Mesothelial cell of epicardium (in vitro differentiated cells): ENCODE results near the gene KLHL30. TPM values are rescaled to one million over a fixed set of nuclear protein-coding genes. Genes with fewer than 3 reads are reported as not detected.
"Not testable (repeated sequence)": the region's sequence is repeated elsewhere in the genome, so short reads cannot be mapped to it uniquely, and the experiment has no call there.

Experiments used
- DNase-seq, 2 experiments: peaks; one replicate each; pipeline ENCODE4 v3.0.0; 2021; ENCODE audit warnings: low spot score in 2 of 2; ENCODE audit not compliant: unreplicated experiment in 2 of 2
- H3K27ac Mint-ChIP-seq: 2 replicates; pipeline ENCODE4 v1.8.0; 2021; ENCODE audit warnings: mixed read lengths
- H3K27me3 Mint-ChIP-seq: 2 replicates; pipeline ENCODE4 v1.8.0; 2021; ENCODE audit warnings: low read depth, mixed read lengths
- H3K36me3 Mint-ChIP-seq: 2 replicates; pipeline ENCODE4 v1.8.0; 2021; ENCODE audit warnings: mixed read lengths
- H3K4me1 Mint-ChIP-seq: 2 replicates; pipeline ENCODE4 v1.8.0; 2021; ENCODE audit warnings: mixed read lengths
- H3K4me3 Mint-ChIP-seq: 2 replicates; pipeline ENCODE4 v1.8.0; 2021; ENCODE audit warnings: mild to moderate bottlenecking, moderate library complexity, mixed read lengths
- H3K9me3 Mint-ChIP-seq: 2 replicates; pipeline ENCODE4 v1.8.0; 2021; ENCODE audit warnings: mixed read lengths
- CTCF ChIP-seq: fragments of 200-600 bp; sonication (generic); IDR thresholded peaks from one replicate; pipeline ENCODE4 v1.5.0; 2021; ENCODE audit warnings: antibody characterized with exemption; ENCODE audit not compliant: unreplicated experiment
- total RNA-seq: library from RNA; stranded (reverse); gene quantifications from 3 replicates; pipeline ENCODE4 v1.2.1, GENCODE V29; 2021

Gene KLHL30
- total RNA-seq, 1 donor from 2014 or later: 0.16 TPM

GRCh38 chr2:238168196-238169047, 30.0 kb downstream of the KLHL30 start:
- H3K27ac Mint-ChIP-seq: no peak overlapping the region
- H3K4me1 Mint-ChIP-seq: no peaks in the 10 kb centered on the region
- H3K4me3 Mint-ChIP-seq: no peak overlapping the region
- no peak for DNase-seq
- TF ChIP-seq CTCF: no peak
- H3K9me3 Mint-ChIP-seq: no peaks in the 10 kb centered on the region
- peaks cover 20% of the 10 kb centered on the region for H3K27me3 Mint-ChIP-seq
- peaks cover 23% of the 10 kb centered on the region for H3K36me3 Mint-ChIP-seq

- H3K27ac Mint-ChIP-seq: no peak overlapping the region
- no peak overlapping the region for H3K4me3 Mint-ChIP-seq
- TF ChIP-seq CTCF: no peak
- no peaks in the 10 kb centered on the region for H3K4me1 Mint-ChIP-seq
- DNase-seq: no peak
- H3K36me3 Mint-ChIP-seq: peaks cover 26% of the 10 kb centered on the region
- H3K9me3 Mint-ChIP-seq: no peaks in the 10 kb centered on the region
- peaks cover 18% of the 10 kb centered on the region for H3K27me3 Mint-ChIP-seq
Observed at GRCh38 chr2:238169048-238169707, 30.7 kb downstream of the KLHL30 start.

- H3K27me3 Mint-ChIP-seq: peaks cover 12% of the 10 kb centered on the region
- H3K36me3 Mint-ChIP-seq: peaks cover 26% of the 10 kb centered on the region
- DNase-seq: no peak
- H3K9me3 Mint-ChIP-seq: no peaks in the 10 kb centered on the region
- peak overlapping the region; percentile 62 for H3K27ac Mint-ChIP-seq
- TF ChIP-seq CTCF: no peak
- H3K4me3 Mint-ChIP-seq: no peak overlapping the region
- no peaks in the 10 kb centered on the region for H3K4me1 Mint-ChIP-seq
Observed at GRCh38 chr2:238169708-238170251, 31.3 kb downstream of the KLHL30 start.

GRCh38 chr2:238170386-238171071, 32.1 kb downstream of the KLHL30 start:
- TF ChIP-seq CTCF: no peak

GRCh38 chr2:238171072-238171431, 32.6 kb downstream of the KLHL30 start:
- not testable (repeated sequence) for H3K9me3 Mint-ChIP-seq, H3K27ac Mint-ChIP-seq, H3K4me3 Mint-ChIP-seq, H3K4me1 Mint-ChIP-seq, DNase-seq, H3K27me3 Mint-ChIP-seq
- H3K36me3 Mint-ChIP-seq: peaks cover 26% of the 10 kb centered on the region

More at GRCh38 chr2:238170386-238171071, 32.1 kb downstream of the KLHL30 start:
- no peak overlapping the region for H3K27ac Mint-ChIP-seq
- peaks cover 26% of the 10 kb centered on the region for H3K36me3 Mint-ChIP-seq
- no peak overlapping the region for H3K4me3 Mint-ChIP-seq
- no peaks in the 10 kb centered on the region for H3K9me3 Mint-ChIP-seq
- H3K4me1 Mint-ChIP-seq: no peaks in the 10 kb centered on the region
- peaks cover 5% of the 10 kb centered on the region for H3K27me3 Mint-ChIP-seq
- no peak for DNase-seq
